MM.1S (cell line): ENCODE results near the gene GDAP1L1.

ENCODE experiments used
- CTCF ChIP-seq: fragments of 300-600 bp; sonication (generic); IDR thresholded peaks from 2 replicates; pipeline ENCODE4 v1.5.1; 2016; ENCODE audit warnings: antibody characterized with exemption, low read length, mixed read lengths
- EZH2 ChIP-seq: fragments of 300-600 bp; sonication (generic); optimal IDR thresholded peaks from 2 replicates; pipeline ENCODE3; 2017; ENCODE audit warnings: low read depth, mild to moderate bottlenecking, antibody characterized with exemption, low read length, mixed read lengths
- EZH2phosphoT487 ChIP-seq: fragments of 300-600 bp; sonication (generic); IDR thresholded peaks from 2 replicates; pipeline ENCODE4 v1.6.1; 2018; ENCODE audit warnings: antibody characterized with exemption, low read length

GRCh38 chr20:44319839-44320422 is 72.8 kb downstream of the GDAP1L1 start:
- TF ChIP-seq CTCF (no peak), EZH2 (no peak), EZH2phosphoT487 (no peak)
